HepG2 (cell line): Measurements from ENCODE around the gene TMIGD2. TPM values are rescaled to one million over a fixed set of nuclear protein-coding genes. Genes with fewer than 3 reads are reported as not detected.

Source experiments
- BRCA1 ChIP-seq: sonication (generic); formaldehyde crosslinking; IDR thresholded peaks from 2 replicates; pipeline ENCODE4 v1.4.0; 2020; ENCODE audit warnings: missing genetic modification reagents
- SRSF9 ChIP-seq: fragments of 200-400 bp; formaldehyde crosslinking; IDR thresholded peaks from 2 replicates; pipeline ENCODE4 v1.6.1; 2018; ENCODE audit warnings: borderline replicate concordance, mild to moderate bottlenecking, low read depth, low read length; ENCODE audit not compliant: insufficient read depth, poor library complexity, severe bottlenecking
- TAF1 ChIP-seq: sonication (generic); formaldehyde crosslinking; IDR thresholded peaks from 2 replicates; pipeline ENCODE4 v1.4.0; 2020; ENCODE audit warnings: missing genetic modification reagents
- ZNF207 ChIP-seq: fragments of 450-650 bp; IDR thresholded peaks from 2 replicates; pipeline ENCODE4 v1.6.1; 2016; ENCODE audit warnings: antibody characterized with exemption, borderline replicate concordance
- ZNF329 ChIP-seq: sonication (generic); formaldehyde crosslinking; IDR thresholded peaks from 2 replicates; pipeline ENCODE4 v1.9.0; 2021; ENCODE audit warnings: low read depth, mild to moderate bottlenecking, missing genetic modification reagents
- ZNF331 ChIP-seq: sonication (generic); formaldehyde crosslinking; IDR thresholded peaks from 2 replicates; pipeline ENCODE4 v1.4.0; 2020; ENCODE audit warnings: missing genetic modification reagents
- ZNF558 ChIP-seq: sonication (generic); formaldehyde crosslinking; IDR thresholded peaks from 2 replicates; pipeline ENCODE4 v1.9.0; 2022; ENCODE audit warnings: mild to moderate bottlenecking, missing genetic modification reagents, borderline replicate concordance
- ZNF768 ChIP-seq: sonication (generic); formaldehyde crosslinking; IDR thresholded peaks from 2 replicates; pipeline ENCODE4 v1.4.0; 2020; ENCODE audit warnings: missing genetic modification reagents
- ZNF776 ChIP-seq: sonication (generic); formaldehyde crosslinking; IDR thresholded peaks from 2 replicates; pipeline ENCODE4 v1.4.0; 2020; ENCODE audit warnings: mild to moderate bottlenecking, missing genetic modification reagents
- polyA plus RNA-seq, 8 experiments: library from polyadenylated mRNA; depleted of rRNA in 3 of 8; stranded (reverse) in 7 of 8; unstranded in 1 of 8; fragments of >200 nt; fragmentation: Illumina TruSeq in 4 of 8; extraction: Trizol in 4 of 8; gene quantifications; 2 replicates each; pipeline versions ENCODE4 v1.2.1 to v1.2.3, GENCODE V29; 2011 to 2016; ENCODE audit warnings: low read depth in 4 of 8, missing spikeins in 1 of 8, mixed read lengths in 1 of 8; ENCODE audit not compliant: insufficient read depth in 1 of 8
- total RNA-seq, 5 experiments: library from RNA; depleted of rRNA; stranded (reverse); fragments of >200 nt; fragmentation: Illumina TruSeq; extraction: Trizol; gene quantifications; 2 replicates each; pipeline ENCODE4 v1.2.3, GENCODE V29; 2016; ENCODE audit warnings: low read depth in 1 of 5
- TF ChIP-seq, protein P1 (sequence below): sonication (generic); formaldehyde crosslinking; IDR thresholded peaks from 2 replicates; pipeline ENCODE4 v1.5.1; 2020; ENCODE audit warnings: mild to moderate bottlenecking, moderate library complexity, missing genetic modification reagents
- TF ChIP-seq, protein P2 (sequence below): conservative IDR thresholded peaks from 2 replicates; pipeline ENCODE4 v1.6.1; 2018; ENCODE audit warnings: missing genetic modification reagents
- TF ChIP-seq, protein P3 (sequence below), 2 experiments: sonication (generic) in 1 of 2; formaldehyde crosslinking in 1 of 2; IDR thresholded peaks; 2 replicates each; pipeline versions ENCODE4 v1.4.0 to v1.6.1; 2016 to 2020; ENCODE audit warnings: borderline replicate concordance in 1 of 2, low read depth in 1 of 2, mild to moderate bottlenecking in 1 of 2, missing genetic modification reagents in 1 of 2
- TF ChIP-seq, protein P4 (sequence below), 2 experiments: sonication (generic) in 1 of 2; formaldehyde crosslinking in 1 of 2; IDR thresholded peaks; 2 replicates each; pipeline versions ENCODE4 v1.4.0 to v1.6.1; 2018 to 2020; ENCODE audit warnings: missing genetic modification reagents in 2 of 2, borderline replicate concordance in 1 of 2, low read depth in 1 of 2, mild to moderate bottlenecking in 1 of 2, missing biosample characterization in 1 of 2
- TF ChIP-seq, protein P5 (sequence below): sonication (generic); formaldehyde crosslinking; IDR thresholded peaks from 2 replicates; pipeline ENCODE4 v1.4.0; 2020; ENCODE audit warnings: missing genetic modification reagents

TMIGD2 gene
- total and polyA plus RNA-seq, 2 of the 13 experiments (the other 11 are each of a cell fraction or from before 2014, with no cell fraction given): 0.11 to 1.0 TPM

DNA sequence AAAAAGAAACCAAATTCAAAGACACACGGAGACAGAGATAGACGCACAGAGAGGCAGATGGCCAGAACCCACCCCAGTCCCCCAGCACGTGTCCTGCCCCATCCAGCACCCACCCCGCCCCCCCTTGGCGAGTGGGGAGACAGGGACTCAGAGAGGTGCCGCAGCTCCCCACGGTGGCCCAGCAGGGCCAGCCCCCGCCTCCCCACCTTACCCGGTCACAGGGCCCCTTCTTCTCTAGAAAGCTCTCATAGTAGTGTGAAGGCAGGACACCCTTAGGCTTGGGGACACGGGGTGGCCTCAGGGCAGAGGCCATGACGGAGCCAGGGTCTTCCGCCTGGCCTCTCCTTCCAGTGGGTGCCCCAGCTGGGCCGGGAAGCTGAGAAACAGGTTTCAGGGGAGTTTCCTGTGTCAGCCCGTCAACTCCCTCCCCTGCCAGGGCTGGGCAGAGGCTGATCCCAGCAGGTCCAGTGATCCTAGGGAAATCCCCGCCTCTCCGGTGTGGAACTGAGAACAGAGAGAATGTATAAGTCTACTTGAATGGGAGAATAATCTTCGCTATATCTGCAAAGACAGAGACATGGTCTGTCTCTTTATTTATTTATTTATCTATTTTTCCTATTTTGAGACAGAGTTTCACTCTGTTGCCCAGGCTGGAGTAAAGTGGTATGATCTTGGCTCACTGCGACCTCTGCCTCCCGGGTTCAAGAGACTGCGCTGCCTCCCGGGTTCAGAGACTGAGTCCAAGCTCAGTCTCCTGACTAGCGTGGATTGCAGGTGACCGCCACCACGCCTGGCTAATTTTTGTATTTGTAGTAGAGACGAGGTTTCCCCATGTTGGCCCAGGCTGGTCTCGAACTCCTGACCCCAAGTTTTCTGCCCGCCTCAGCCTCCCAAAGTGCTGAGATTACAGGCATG lies 36.5 kb upstream of the TMIGD2 start, which contains the start of gene STAP2 (continued):
- TF ChIP-seq, protein P1, sequence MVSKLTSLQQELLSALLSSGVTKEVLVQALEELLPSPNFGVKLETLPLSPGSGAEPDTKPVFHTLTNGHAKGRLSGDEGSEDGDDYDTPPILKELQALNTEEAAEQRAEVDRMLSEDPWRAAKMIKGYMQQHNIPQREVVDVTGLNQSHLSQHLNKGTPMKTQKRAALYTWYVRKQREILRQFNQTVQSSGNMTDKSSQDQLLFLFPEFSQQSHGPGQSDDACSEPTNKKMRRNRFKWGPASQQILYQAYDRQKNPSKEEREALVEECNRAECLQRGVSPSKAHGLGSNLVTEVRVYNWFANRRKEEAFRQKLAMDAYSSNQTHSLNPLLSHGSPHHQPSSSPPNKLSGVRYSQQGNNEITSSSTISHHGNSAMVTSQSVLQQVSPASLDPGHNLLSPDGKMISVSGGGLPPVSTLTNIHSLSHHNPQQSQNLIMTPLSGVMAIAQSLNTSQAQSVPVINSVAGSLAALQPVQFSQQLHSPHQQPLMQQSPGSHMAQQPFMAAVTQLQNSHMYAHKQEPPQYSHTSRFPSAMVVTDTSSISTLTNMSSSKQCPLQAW (CRISPR knock-in tag): 0 out of 2 replicates have a peak, but pooled peaks have one; percentile 8
- 0 out of 2 replicates have a peak, but pooled peaks have one; percentile 15 for TF ChIP-seq ZNF558 (CRISPR knock-in tag)
- no peak for TF ChIP-seq ZNF329 (CRISPR knock-in tag)
- TF ChIP-seq, protein P2, sequence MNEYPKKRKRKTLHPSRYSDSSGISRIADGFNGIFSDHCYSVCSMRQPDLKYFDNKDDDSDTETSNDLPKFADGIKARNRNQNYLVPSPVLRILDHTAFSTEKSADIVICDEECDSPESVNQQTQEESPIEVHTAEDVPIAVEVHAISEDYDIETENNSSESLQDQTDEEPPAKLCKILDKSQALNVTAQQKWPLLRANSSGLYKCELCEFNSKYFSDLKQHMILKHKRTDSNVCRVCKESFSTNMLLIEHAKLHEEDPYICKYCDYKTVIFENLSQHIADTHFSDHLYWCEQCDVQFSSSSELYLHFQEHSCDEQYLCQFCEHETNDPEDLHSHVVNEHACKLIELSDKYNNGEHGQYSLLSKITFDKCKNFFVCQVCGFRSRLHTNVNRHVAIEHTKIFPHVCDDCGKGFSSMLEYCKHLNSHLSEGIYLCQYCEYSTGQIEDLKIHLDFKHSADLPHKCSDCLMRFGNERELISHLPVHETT (CRISPR knock-in tag): no peak
- TF ChIP-seq ZNF331: no peak
- TF ChIP-seq, protein P3, sequence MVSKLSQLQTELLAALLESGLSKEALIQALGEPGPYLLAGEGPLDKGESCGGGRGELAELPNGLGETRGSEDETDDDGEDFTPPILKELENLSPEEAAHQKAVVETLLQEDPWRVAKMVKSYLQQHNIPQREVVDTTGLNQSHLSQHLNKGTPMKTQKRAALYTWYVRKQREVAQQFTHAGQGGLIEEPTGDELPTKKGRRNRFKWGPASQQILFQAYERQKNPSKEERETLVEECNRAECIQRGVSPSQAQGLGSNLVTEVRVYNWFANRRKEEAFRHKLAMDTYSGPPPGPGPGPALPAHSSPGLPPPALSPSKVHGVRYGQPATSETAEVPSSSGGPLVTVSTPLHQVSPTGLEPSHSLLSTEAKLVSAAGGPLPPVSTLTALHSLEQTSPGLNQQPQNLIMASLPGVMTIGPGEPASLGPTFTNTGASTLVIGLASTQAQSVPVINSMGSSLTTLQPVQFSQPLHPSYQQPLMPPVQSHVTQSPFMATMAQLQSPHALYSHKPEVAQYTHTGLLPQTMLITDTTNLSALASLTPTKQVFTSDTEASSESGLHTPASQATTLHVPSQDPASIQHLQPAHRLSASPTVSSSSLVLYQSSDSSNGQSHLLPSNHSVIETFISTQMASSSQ (IDR thresholded peaks at IDR 0.05; ENCODE audit: low read depth): no peak
- TF ChIP-seq, protein P3 (CRISPR knock-in tag; IDR thresholded peaks at IDR 0.05; ENCODE audit: borderline replicate concordance): peak; percentile 40; the same call in 1 of the 2 replicates
- TF ChIP-seq, protein P4, sequence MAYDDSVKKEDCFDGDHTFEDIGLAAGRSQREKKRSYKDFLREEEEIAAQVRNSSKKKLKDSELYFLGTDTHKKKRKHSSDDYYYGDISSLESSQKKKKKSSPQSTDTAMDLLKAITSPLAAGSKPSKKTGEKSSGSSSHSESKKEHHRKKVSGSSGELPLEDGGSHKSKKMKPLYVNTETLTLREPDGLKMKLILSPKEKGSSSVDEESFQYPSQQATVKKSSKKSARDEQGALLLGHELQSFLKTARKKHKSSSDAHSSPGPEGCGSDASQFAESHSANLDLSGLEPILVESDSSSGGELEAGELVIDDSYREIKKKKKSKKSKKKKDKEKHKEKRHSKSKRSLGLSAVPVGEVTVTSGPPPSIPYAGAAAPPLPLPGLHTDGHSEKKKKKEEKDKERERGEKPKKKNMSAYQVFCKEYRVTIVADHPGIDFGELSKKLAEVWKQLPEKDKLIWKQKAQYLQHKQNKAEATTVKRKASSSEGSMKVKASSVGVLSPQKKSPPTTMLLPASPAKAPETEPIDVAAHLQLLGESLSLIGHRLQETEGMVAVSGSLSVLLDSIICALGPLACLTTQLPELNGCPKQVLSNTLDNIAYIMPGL (CRISPR knock-in tag; IDR thresholded peaks at IDR 0.05; ENCODE audit: borderline replicate concordance in 1 of 2, low read depth in 1 of 2): no peak; a peak in 1 of 4 replicates
- TF ChIP-seq ZNF207: no peak
- TF ChIP-seq TAF1: peak; percentile 45; the same call in 1 of the 2 replicates
- TF ChIP-seq, protein P5, sequence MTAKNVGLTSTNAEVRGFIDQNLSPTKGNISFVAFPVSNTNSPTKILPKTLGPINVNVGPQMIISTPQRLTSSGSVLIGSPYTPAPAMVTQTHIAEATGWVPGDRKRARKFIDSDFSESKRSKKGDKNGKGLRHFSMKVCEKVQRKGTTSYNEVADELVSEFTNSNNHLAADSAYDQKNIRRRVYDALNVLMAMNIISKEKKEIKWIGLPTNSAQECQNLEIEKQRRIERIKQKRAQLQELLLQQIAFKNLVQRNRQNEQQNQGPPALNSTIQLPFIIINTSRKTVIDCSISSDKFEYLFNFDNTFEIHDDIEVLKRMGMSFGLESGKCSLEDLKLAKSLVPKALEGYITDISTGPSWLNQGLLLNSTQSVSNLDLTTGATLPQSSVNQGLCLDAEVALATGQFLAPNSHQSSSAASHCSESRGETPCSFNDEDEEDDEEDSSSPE: no peak
- TF ChIP-seq ZNF776: peak; percentile 16; the same call in 1 of the 2 replicates
- peak; percentile 95 for TF ChIP-seq ZNF768 (CRISPR knock-in tag)
- TF ChIP-seq BRCA1 (CRISPR knock-in tag): no peak
- no peak for TF ChIP-seq SRSF9
